Activated CD8-positive, alpha-beta memory T cell treated with anti-CD3 and anti-CD28 coated beads for 48 hours (primary cell): ENCODE results near the gene ADCY2.

Experiments used
- DNase-seq, 3 experiments: peaks; one replicate each; pipeline ENCODE4 v3.0.0-alpha.2; 2020; ENCODE audit warnings: low read depth in 2 of 3, low spot score in 2 of 3

Gene ADCY2

GRCh38 chr5:7395947-7396712, at the start of gene ADCY2:
TSS of gene ADCY2 (plus strand) at chr5:7396138. CDS start at chr5:7396297, 159 bp downstream.
- DNase-seq, result no peak

GRCh38 chr5:7347377-7347776, 48.6 kb upstream of the ADCY2 start:
- DNase-seq, result no peak

- DNase-seq, result no peak
Measured at GRCh38 chr5:7348168-7348854, 47.6 kb upstream of the ADCY2 start.

GRCh38 chr5:7361593-7361992, 34.3 kb upstream of the ADCY2 start:
- DNase-seq, result no peak

- DNase-seq, result no peak
Measured at GRCh38 chr5:7363067-7363677, 32.8 kb upstream of the ADCY2 start.

- DNase-seq, result no peak
Measured at GRCh38 chr5:7364226-7364875, 31.6 kb upstream of the ADCY2 start.

- no peak for DNase-seq
Measured at GRCh38 chr5:7367780-7368179, 28.2 kb upstream of the ADCY2 start.

- DNase-seq, result no peak
Measured at GRCh38 chr5:7372399-7372798, 23.5 kb upstream of the ADCY2 start.

- DNase-seq, result no peak
Measured at GRCh38 chr5:7374186-7374585, 21.8 kb upstream of the ADCY2 start.

GRCh38 chr5:7375457-7375856, 20.5 kb upstream of the ADCY2 start:
- no peak for DNase-seq

GRCh38 chr5:7376871-7377270, 19.1 kb upstream of the ADCY2 start:
- no peak for DNase-seq

- DNase-seq, result no peak
Measured at GRCh38 chr5:7377761-7378160, 18.2 kb upstream of the ADCY2 start.

- DNase-seq, result no peak
Measured at GRCh38 chr5:7382588-7382987, 13.3 kb upstream of the ADCY2 start.

GRCh38 chr5:7385681-7386080, 10.3 kb upstream of the ADCY2 start:
- no peak for DNase-seq

GRCh38 chr5:7388553-7388952, 7.4 kb upstream of the ADCY2 start:
- no peak for DNase-seq

GRCh38 chr5:7391215-7391614, 4.7 kb upstream of the ADCY2 start:
- no peak for DNase-seq

GRCh38 chr5:7391814-7392692, 3.9 kb upstream of the ADCY2 start:
- no peak for DNase-seq

GRCh38 chr5:7392693-7393024, 3.3 kb upstream of the ADCY2 start:
- no peak for DNase-seq

- DNase-seq, result no peak
Measured at GRCh38 chr5:7393921-7394799, 1.8 kb upstream of the ADCY2 start.

- DNase-seq, result no peak
Measured at GRCh38 chr5:7394889-7395431, 978 bp upstream of the ADCY2 start.
